ENCODE data around the gene ABCA13.

DNA sequence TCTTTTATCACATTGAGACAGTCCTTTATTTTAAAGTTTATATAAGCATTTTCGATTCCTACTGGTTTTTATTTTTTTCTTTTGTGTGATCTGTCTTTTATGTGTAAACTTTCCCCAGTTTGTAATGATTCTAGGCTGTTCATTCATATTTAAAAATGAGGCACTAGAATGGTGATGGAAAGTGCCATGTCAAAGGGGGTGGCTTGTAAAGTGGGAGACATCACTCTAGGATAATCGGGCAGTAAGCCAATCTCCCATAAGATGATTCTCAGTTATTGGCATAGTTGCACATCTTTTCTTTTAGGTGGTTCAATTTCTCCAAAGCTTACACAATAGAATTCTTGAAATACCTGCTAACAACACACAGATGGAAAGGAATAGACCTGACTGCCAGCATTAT is 90.4 kb downstream of the ABCA13 start:
- TF ChIP-seq, protein P1, sequence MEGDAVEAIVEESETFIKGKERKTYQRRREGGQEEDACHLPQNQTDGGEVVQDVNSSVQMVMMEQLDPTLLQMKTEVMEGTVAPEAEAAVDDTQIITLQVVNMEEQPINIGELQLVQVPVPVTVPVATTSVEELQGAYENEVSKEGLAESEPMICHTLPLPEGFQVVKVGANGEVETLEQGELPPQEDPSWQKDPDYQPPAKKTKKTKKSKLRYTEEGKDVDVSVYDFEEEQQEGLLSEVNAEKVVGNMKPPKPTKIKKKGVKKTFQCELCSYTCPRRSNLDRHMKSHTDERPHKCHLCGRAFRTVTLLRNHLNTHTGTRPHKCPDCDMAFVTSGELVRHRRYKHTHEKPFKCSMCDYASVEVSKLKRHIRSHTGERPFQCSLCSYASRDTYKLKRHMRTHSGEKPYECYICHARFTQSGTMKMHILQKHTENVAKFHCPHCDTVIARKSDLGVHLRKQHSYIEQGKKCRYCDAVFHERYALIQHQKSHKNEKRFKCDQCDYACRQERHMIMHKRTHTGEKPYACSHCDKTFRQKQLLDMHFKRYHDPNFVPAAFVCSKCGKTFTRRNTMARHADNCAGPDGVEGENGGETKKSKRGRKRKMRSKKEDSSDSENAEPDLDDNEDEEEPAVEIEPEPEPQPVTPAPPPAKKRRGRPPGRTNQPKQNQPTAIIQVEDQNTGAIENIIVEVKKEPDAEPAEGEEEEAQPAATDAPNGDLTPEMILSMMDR (IDR thresholded peaks at IDR 0.05): no peak
- TF ChIP-seq EZH2 (IDR thresholded peaks at IDR 0.05) (no peak), EZH2phosphoT487 (IDR thresholded peaks at IDR 0.05) (no peak)

Data from neural progenitor cell (in vitro differentiated cells).